HG02642 (cell line): ENCODE measurements around the gene INPP5B.

Experiments used
- ATAC-seq: cut with Tn5 transposase; IDR thresholded peaks from one replicate; pipeline ENCODE4 v1.9.1; 2021; ENCODE audit warnings: mild to moderate bottlenecking; ENCODE audit not compliant: unreplicated experiment, poor library complexity

Gene INPP5B

GRCh38 chr1:37845786-37846185 lies 101.1 kb downstream of the INPP5B start:
- no peak for ATAC-seq

GRCh38 chr1:37845049-37845646 lies 101.7 kb downstream of the INPP5B start:
- ATAC-seq: no peak

GRCh38 chr1:37844536-37844935 lies 102.3 kb downstream of the INPP5B start:
- ATAC-seq: no peak

- ATAC-seq: no peak
Observed at GRCh38 chr1:37841652-37842051, 105.2 kb downstream of the INPP5B start.

GRCh38 chr1:37840711-37841110 lies 106.1 kb downstream of the INPP5B start:
- no peak for ATAC-seq

- ATAC-seq: no peak
Observed at GRCh38 chr1:37839676-37840075, 107.2 kb downstream of the INPP5B start.

- ATAC-seq: no peak
Observed at GRCh38 chr1:37836788-37837187, 110.1 kb downstream of the INPP5B start.

GRCh38 chr1:37831809-37832208 lies 115.0 kb downstream of the INPP5B start:
- no peak for ATAC-seq

- no peak for ATAC-seq
Observed at GRCh38 chr1:37831109-37831508, 115.7 kb downstream of the INPP5B start.

GRCh38 chr1:37828410-37829074 lies 118.3 kb downstream of the INPP5B start:
- ATAC-seq: no peak

- ATAC-seq: no peak
Observed at GRCh38 chr1:37825506-37825905, 121.3 kb downstream of the INPP5B start.

GRCh38 chr1:37824001-37824400 lies 122.9 kb downstream of the INPP5B start:
- no peak for ATAC-seq

- no peak for ATAC-seq
Observed at GRCh38 chr1:37822906-37823815, 123.7 kb downstream of the INPP5B start.

- no peak for ATAC-seq
Observed at GRCh38 chr1:37821481-37821880, 125.4 kb downstream of the INPP5B start.

GRCh38 chr1:37817481-37817880 lies 129.4 kb downstream of the INPP5B start:
- ATAC-seq: no peak

GRCh38 chr1:37814252-37814651 lies 132.6 kb downstream of the INPP5B start:
- no peak for ATAC-seq

- ATAC-seq: no peak
Observed at GRCh38 chr1:37813529-37814145, 133.2 kb downstream of the INPP5B start.

GRCh38 chr1:37811027-37811655 lies 135.7 kb downstream of the INPP5B start:
- ATAC-seq: no peak
